IMR-90 (cell line): Measurements from ENCODE around the gene PDZD2. TPM values are rescaled to one million over a fixed set of nuclear protein-coding genes. Genes with fewer than 3 reads are reported as not detected.

ENCODE experiments used
- ATAC-seq: fragments of 200-7000 bp; cut with Tn5 transposase; 2 replicates; pipeline ENCODE4 v1.9.1; 2020; ENCODE audit warnings: low read depth, mild to moderate bottlenecking, moderate library complexity
- BruUV-seq: library from RNA; stranded (reverse); fragments of 400-500 nt; replicated peaks from 2 replicates; lab custom pipeline; 2021; lab: Mats Ljungman, UMichigan
- CTCF ChIA-PET: fragments of 300-600 bp; formaldehyde crosslinking; extraction: SDS; loops from one replicate; lab custom pipeline; 2021; ENCODE audit warnings: antibody characterized with exemption; lab: Yijun Ruan, JAX
- POLR2A ChIA-PET: fragments of 300-600 bp; sonication (Branson Sonifier 250); formaldehyde crosslinking; loops from one replicate; lab custom pipeline; 2022; ENCODE audit warnings: antibody characterized with exemption; ENCODE audit not compliant: unreplicated experiment; lab: Charles Lee
- DNase-seq: peaks from one replicate; pipeline ENCODE4 v3.0.0; 2013
- H2AFZ ChIP-seq: replicated peaks from 2 replicates; pipeline ENCODE3; 2013; ENCODE audit warnings: low read length, mild to moderate bottlenecking; ENCODE audit not compliant: poor library complexity
- H2AK5ac ChIP-seq: 2 replicates; pipeline ENCODE4 v1.6.1; 2013; ENCODE audit warnings: low read depth, low read length, inconsistent platforms
- H2AK9ac ChIP-seq: replicated peaks from 2 replicates; pipeline ENCODE3; 2013; ENCODE audit warnings: mild to moderate bottlenecking, low read depth, low read length, moderate library complexity; ENCODE audit not compliant: poor library complexity
- H2BK120ac ChIP-seq: 2 replicates; pipeline ENCODE4 v1.6.1; 2013; ENCODE audit warnings: low read depth, low read length, inconsistent platforms
- H2BK15ac ChIP-seq: 3 replicates; pipeline ENCODE4 v1.6.1; 2013; ENCODE audit warnings: low read depth, low read length, inconsistent platforms
- H2BK20ac ChIP-seq: 2 replicates; pipeline ENCODE4 v1.6.1; 2013; ENCODE audit warnings: low read depth, mild to moderate bottlenecking, inconsistent platforms, low read length, moderate library complexity
- H2BK5ac ChIP-seq: 2 replicates; pipeline ENCODE4 v1.6.1; 2013; ENCODE audit warnings: mild to moderate bottlenecking, low read depth, low read length, inconsistent platforms; ENCODE audit not compliant: poor library complexity, severe bottlenecking
- H3K14ac ChIP-seq: replicated peaks from 2 replicates; pipeline ENCODE4 v1.6.1; 2013; ENCODE audit warnings: low read depth, low read length, inconsistent platforms
- H3K18ac ChIP-seq: 2 replicates; pipeline ENCODE4 v1.6.1; 2013; ENCODE audit warnings: low read depth, low read length, control low read depth
- H3K23ac ChIP-seq: 2 replicates; pipeline ENCODE4 v1.6.1; 2013; ENCODE audit warnings: low read depth, low read length, inconsistent platforms
- H3K27ac ChIP-seq: 2 replicates; pipeline ENCODE4 v1.5.1; 2013; ENCODE audit warnings: mild to moderate bottlenecking, control low read depth, low read length; ENCODE audit not compliant: insufficient read depth
- H3K27me3 ChIP-seq: 2 replicates; pipeline ENCODE4 v1.6.1; 2013; ENCODE audit warnings: low read length; ENCODE audit not compliant: control insufficient read depth, insufficient read depth
- H3K36me3 ChIP-seq: 2 replicates; pipeline ENCODE4 v1.6.1; 2013; ENCODE audit warnings: low read length, mixed read lengths; ENCODE audit not compliant: control insufficient read depth, insufficient read depth
- H3K4ac ChIP-seq: 2 replicates; pipeline ENCODE4 v1.6.1; 2013; ENCODE audit warnings: low read depth, low read length, inconsistent platforms
- H3K4me1 ChIP-seq: 2 replicates; pipeline ENCODE4 v1.6.1; 2013; ENCODE audit warnings: low read length, mixed read lengths; ENCODE audit not compliant: control insufficient read depth, insufficient read depth
- H3K4me2 ChIP-seq: 2 replicates; pipeline ENCODE4 v1.6.1; 2013; ENCODE audit warnings: low read depth, mild to moderate bottlenecking, control low read depth, low read length, moderate library complexity
- H3K4me3 ChIP-seq: 2 replicates; pipeline ENCODE4 v1.5.1; 2013; ENCODE audit warnings: low read depth, mild to moderate bottlenecking, control low read depth, low read length, moderate library complexity; ENCODE audit not compliant: insufficient read depth
- H3K56ac ChIP-seq: 2 replicates; pipeline ENCODE4 v1.6.1; 2013; ENCODE audit warnings: low read length, inconsistent platforms; ENCODE audit not compliant: insufficient read depth; ENCODE audit errors: extremely low read depth
- H3K79me1 ChIP-seq, 2 experiments: 2 replicates each; pipeline ENCODE4 v1.6.1; 2013; ENCODE audit warnings: low read length in 2 of 2, inconsistent platforms in 1 of 2, low read depth in 1 of 2
- H3K9ac ChIP-seq: 2 replicates; pipeline ENCODE4 v1.6.1; 2013; ENCODE audit warnings: low read depth, low read length, control low read depth
- H3K9me1 ChIP-seq: 2 replicates; pipeline ENCODE4 v1.6.1; 2013; ENCODE audit warnings: low read length, inconsistent platforms; ENCODE audit not compliant: insufficient read depth
- H3K9me3 ChIP-seq: 2 replicates; pipeline ENCODE4 v1.6.1; 2013; ENCODE audit warnings: low read length; ENCODE audit not compliant: control insufficient read depth, insufficient read depth
- H4K20me1 ChIP-seq: 2 replicates; pipeline ENCODE4 v1.6.1; 2013; ENCODE audit warnings: low read length, inconsistent platforms; ENCODE audit not compliant: insufficient read depth
- H4K5ac ChIP-seq: 2 replicates; pipeline ENCODE4 v1.6.1; 2013; ENCODE audit warnings: mild to moderate bottlenecking, low read depth, low read length, control low read depth
- H4K8ac ChIP-seq, 2 experiments: 2 replicates each; pipeline ENCODE4 v1.6.1; 2013; ENCODE audit warnings: low read depth in 2 of 2, low read length in 2 of 2, control low read depth in 1 of 2, inconsistent platforms in 1 of 2
- H4K91ac ChIP-seq: 2 replicates; pipeline ENCODE4 v1.6.1; 2013; ENCODE audit warnings: low read depth, low read length, inconsistent platforms; ENCODE audit not compliant: insufficient read depth
- BHLHE40 ChIP-seq: fragments of 150-350 bp; IDR thresholded peaks from 2 replicates; pipeline ENCODE4 v1.6.1; 2016; ENCODE audit warnings: mild to moderate bottlenecking, low read depth, low read length
- CEBPB ChIP-seq: IDR thresholded peaks from 2 replicates; pipeline ENCODE4 v1.6.1; 2012; ENCODE audit warnings: low read depth, low read length, improper control_type of control experiment
- CHD1 ChIP-seq: IDR thresholded peaks from 2 replicates; pipeline ENCODE4 v1.6.1; 2012; ENCODE audit warnings: low read depth, low read length, improper control_type of control experiment
- FOS ChIP-seq: fragments of 150-350 bp; IDR thresholded peaks from 2 replicates; pipeline ENCODE4 v1.6.1; 2016; ENCODE audit warnings: low read depth, low read length
- MAFK ChIP-seq: IDR thresholded peaks from 2 replicates; pipeline ENCODE4 v1.6.1; 2012; ENCODE audit warnings: low read depth, low read length, improper control_type of control experiment
- MAZ ChIP-seq: IDR thresholded peaks from 2 replicates; pipeline ENCODE4 v1.6.1; 2012; ENCODE audit warnings: low read depth, mild to moderate bottlenecking, low read length, improper control_type of control experiment, moderate library complexity, borderline replicate concordance
- MXI1 ChIP-seq: IDR thresholded peaks from 2 replicates; pipeline ENCODE4 v1.6.1; 2012; ENCODE audit warnings: low read depth, mild to moderate bottlenecking, low read length, moderate library complexity, borderline replicate concordance
- NFE2L2 ChIP-seq: fragments of 150-350 bp; IDR thresholded peaks from 2 replicates; pipeline ENCODE4 v1.6.1; 2016; ENCODE audit warnings: low read depth, mild to moderate bottlenecking, low read length
- POLR2A ChIP-seq: IDR thresholded peaks from 2 replicates; pipeline ENCODE4 v1.6.1; 2012; ENCODE audit warnings: mild to moderate bottlenecking, low read depth, low read length
- RAD21 ChIP-seq: IDR thresholded peaks from 2 replicates; pipeline ENCODE4 v1.6.1; 2012; ENCODE audit warnings: low read length, improper control_type of control experiment
- RCOR1 ChIP-seq: IDR thresholded peaks from 2 replicates; pipeline ENCODE4 v1.6.1; 2012; ENCODE audit warnings: mild to moderate bottlenecking, low read length, improper control_type of control experiment; ENCODE audit not compliant: insufficient replicate concordance
- RFX5 ChIP-seq: IDR thresholded peaks from 2 replicates; pipeline ENCODE4 v1.8.0; 2012; ENCODE audit warnings: low read depth, mild to moderate bottlenecking, low read length, moderate library complexity
- SMC3 ChIP-seq: fragments of 150-350 bp; IDR thresholded peaks from 2 replicates; pipeline ENCODE4 v1.6.1; 2016; ENCODE audit warnings: low read depth, mild to moderate bottlenecking, antibody characterized with exemption, low read length, moderate library complexity
- WGBS, 2 experiments: methylation state at CpG; one replicate each; pipeline versions ENCODE4 v1.1.5 to v1.1.7; 2013; ENCODE audit warnings: missing lambda C conversion rate in 2 of 2; ENCODE audit not compliant: insufficient read length in 1 of 2; ENCODE audit errors: extremely low coverage in 2 of 2; 5-methylcytosine and 5-hydroxymethylcytosine counted together
- dilution Hi-C: fragments of 300-500 bp; cut with HindIII; formaldehyde crosslinking; loops from one replicate; pipeline ENCODE4 v1.14.3; 2018; ENCODE audit warnings: low sequenced_read_pairs; ENCODE audit not compliant: unreplicated experiment
- in situ Hi-C: fragments of 300-500 bp; cut with MboI; formaldehyde crosslinking; loops from 3 replicates; pipeline ENCODE4 v1.14.3; 2019; ENCODE audit warnings: low sequenced_read_pairs, inconsistent platforms, mixed read lengths
- intact Hi-C: fragments of 100-400 bp; cut with micrococcal nuclease; formaldehyde crosslinking; loops from 2 replicates; pipeline ENCODE4 v1.10.0; 2022
- polyA plus RNA-seq, 3 experiments: library from polyadenylated mRNA; depleted of rRNA; stranded (reverse); fragments of >200 nt; gene quantifications; 2 replicates each; pipeline ENCODE4 v1.2.3, GENCODE V29; 2012; ENCODE audit warnings: low replicate concordance in 1 of 3
- total RNA-seq: library from RNA; depleted of rRNA; stranded (reverse); fragments of >200 nt; gene quantifications from 2 replicates; pipeline ENCODE4 v1.2.3, GENCODE V29; 2012
- TF ChIP-seq, protein P1 (sequence below): conservative IDR thresholded peaks from 2 replicates; pipeline ENCODE4 v1.5.1; 2012; ENCODE audit warnings: mild to moderate bottlenecking, low read depth, low read length, improper control_type of control experiment
- TF ChIP-seq, protein P2 (sequence below): fragments of 150-350 bp; IDR thresholded peaks from 2 replicates; pipeline ENCODE4 v1.6.1; 2017; ENCODE audit warnings: mild to moderate bottlenecking, antibody characterized with exemption, low read length, low read depth

PDZD2 gene
- total and polyA plus RNA-seq, 2 of the 4 experiments (the other 2 are of a cell fraction), result under 0.01 to 0.02 TPM

DNA sequence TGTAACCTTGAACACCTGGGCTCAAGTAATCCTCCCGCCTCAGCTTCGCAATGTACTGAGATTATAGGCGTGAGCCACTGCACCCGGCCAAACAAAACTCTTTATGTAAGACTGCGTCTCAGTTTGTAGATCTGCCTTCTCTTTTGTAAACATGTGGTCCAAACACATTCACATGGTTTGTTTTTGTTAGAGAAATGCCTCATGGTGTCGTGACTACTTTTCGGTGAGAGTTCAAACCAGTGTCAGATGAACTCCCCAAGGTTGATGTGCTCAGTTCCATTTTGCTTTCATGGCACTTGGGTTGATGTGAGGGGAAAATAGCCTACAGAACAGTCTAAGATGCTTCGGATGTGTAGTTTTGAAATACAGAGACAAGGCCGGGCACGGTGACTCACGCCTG is 303.6 kb downstream of the PDZD2 start:
- H2BK15ac ChIP-seq, result no peak overlapping the region
- H2BK120ac ChIP-seq, result no peak overlapping the region
- H3K4me1 ChIP-seq, result peaks cover 3% of the 10 kb centered on the region; the same call in 1 of the 2 replicates
- TF ChIP-seq SMC3 (no peak), FOS (no peak), MAZ (no peak), BHLHE40 (no peak), RFX5 (no peak), CHD1 (no peak), NFE2L2 (no peak), RAD21 (no peak), MXI1 (no peak), POLR2A (no peak), MAFK (no peak), RCOR1 (no peak), CEBPB (no peak)
- TF ChIP-seq, protein P1, sequence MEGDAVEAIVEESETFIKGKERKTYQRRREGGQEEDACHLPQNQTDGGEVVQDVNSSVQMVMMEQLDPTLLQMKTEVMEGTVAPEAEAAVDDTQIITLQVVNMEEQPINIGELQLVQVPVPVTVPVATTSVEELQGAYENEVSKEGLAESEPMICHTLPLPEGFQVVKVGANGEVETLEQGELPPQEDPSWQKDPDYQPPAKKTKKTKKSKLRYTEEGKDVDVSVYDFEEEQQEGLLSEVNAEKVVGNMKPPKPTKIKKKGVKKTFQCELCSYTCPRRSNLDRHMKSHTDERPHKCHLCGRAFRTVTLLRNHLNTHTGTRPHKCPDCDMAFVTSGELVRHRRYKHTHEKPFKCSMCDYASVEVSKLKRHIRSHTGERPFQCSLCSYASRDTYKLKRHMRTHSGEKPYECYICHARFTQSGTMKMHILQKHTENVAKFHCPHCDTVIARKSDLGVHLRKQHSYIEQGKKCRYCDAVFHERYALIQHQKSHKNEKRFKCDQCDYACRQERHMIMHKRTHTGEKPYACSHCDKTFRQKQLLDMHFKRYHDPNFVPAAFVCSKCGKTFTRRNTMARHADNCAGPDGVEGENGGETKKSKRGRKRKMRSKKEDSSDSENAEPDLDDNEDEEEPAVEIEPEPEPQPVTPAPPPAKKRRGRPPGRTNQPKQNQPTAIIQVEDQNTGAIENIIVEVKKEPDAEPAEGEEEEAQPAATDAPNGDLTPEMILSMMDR, result no peak
- TF ChIP-seq, protein P2, sequence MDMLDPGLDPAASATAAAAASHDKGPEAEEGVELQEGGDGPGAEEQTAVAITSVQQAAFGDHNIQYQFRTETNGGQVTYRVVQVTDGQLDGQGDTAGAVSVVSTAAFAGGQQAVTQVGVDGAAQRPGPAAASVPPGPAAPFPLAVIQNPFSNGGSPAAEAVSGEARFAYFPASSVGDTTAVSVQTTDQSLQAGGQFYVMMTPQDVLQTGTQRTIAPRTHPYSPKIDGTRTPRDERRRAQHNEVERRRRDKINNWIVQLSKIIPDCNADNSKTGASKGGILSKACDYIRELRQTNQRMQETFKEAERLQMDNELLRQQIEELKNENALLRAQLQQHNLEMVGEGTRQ, result no peak
- no peak overlapping the region for H3K9ac ChIP-seq
- ATAC-seq (peak; percentile 48), DNase-seq (peak; percentile 31)
- dilution Hi-C loops (no loop called here), intact Hi-C loops (no loop called here), in situ Hi-C loops (no loop called here)
- H3K14ac ChIP-seq, result no peak overlapping the region
- no peak overlapping the region for H3K4me3 ChIP-seq
- no peaks in the 10 kb centered on the region for H3K79me1 ChIP-seq
- ChIA-PET CTCF (no interaction called here), POLR2A (no interaction called here)
- WGBS, 2 experiments, result 100% methylated on average over 1 of the region's 11 CpGs; no CpG with 5 or more reads in 1 of the 2 experiments
- no peak overlapping the region for H3K56ac ChIP-seq
- H2BK5ac ChIP-seq, result no peak overlapping the region
- H2AK5ac ChIP-seq, result no peak overlapping the region
- H3K36me3 ChIP-seq, result no peaks in the 10 kb centered on the region
- no peak overlapping the region for H2AFZ ChIP-seq
- no peak overlapping the region for H3K27ac ChIP-seq
- no peak overlapping the region for H4K8ac ChIP-seq
- no peak overlapping the region for H3K18ac ChIP-seq
- H3K4me2 ChIP-seq, result no peak overlapping the region
- no peak overlapping the region for H2AK9ac ChIP-seq
- no peak overlapping the region for H3K23ac ChIP-seq
- H3K9me3 ChIP-seq, result peaks cover 1% of the 10 kb centered on the region; the same call in 1 of the 2 replicates
- H4K20me1 ChIP-seq, result no peaks in the 10 kb centered on the region
- H3K9me1 ChIP-seq, result no peaks in the 10 kb centered on the region
- BruUV-seq, result no TSS peak
- H3K4ac ChIP-seq, result no peak overlapping the region
- no peak overlapping the region for H4K5ac ChIP-seq
- no peak overlapping the region for H4K91ac ChIP-seq
- H3K27me3 ChIP-seq, result peaks cover 44% of the 10 kb centered on the region
- H2BK20ac ChIP-seq, result no peak overlapping the region
